ENCODE results near the gene CHMP4A.

Gene CHMP4A

GRCh38 chr14:24253936-24254335 is 40.6 kb upstream of the CHMP4A start:
- no peak for TF ChIP-seq CTCF (conservative IDR thresholded peaks at IDR 0.05; ENCODE audit: low read length)
- no peak for DNase-seq (ENCODE audit: low read depth)

GRCh38 chr14:24252289-24253124 is 39.2 kb upstream of the CHMP4A start:
- TF ChIP-seq CTCF (conservative IDR thresholded peaks at IDR 0.05; ENCODE audit: low read length): no peak
- no peak overlapping the region for H3K4me3 ChIP-seq (ENCODE audit: low read length)
- DNase-seq (ENCODE audit: low read depth): no peak

More at GRCh38 chr14:24253936-24254335, 40.6 kb upstream of the CHMP4A start:
- no peak overlapping the region for H3K4me3 ChIP-seq (ENCODE audit: low read length)

GRCh38 chr14:24251880-24252288 is 38.6 kb upstream of the CHMP4A start:
- H3K4me3 ChIP-seq (ENCODE audit: low read length): no peak overlapping the region
- DNase-seq (ENCODE audit: low read depth): peak; percentile 38
- TF ChIP-seq CTCF (conservative IDR thresholded peaks at IDR 0.05; ENCODE audit: low read length): peak; percentile 33

- no peak overlapping the region for H3K4me3 ChIP-seq (ENCODE audit: low read length)
- no peak for TF ChIP-seq CTCF (conservative IDR thresholded peaks at IDR 0.05; ENCODE audit: low read length)
- DNase-seq (ENCODE audit: low read depth): no peak
These were observed 37.1 kb upstream of the CHMP4A start for GRCh38 chr14:24250354-24250753.

GRCh38 chr14:24249230-24250021 is 36.1 kb upstream of the CHMP4A start:
- no peak for TF ChIP-seq CTCF (conservative IDR thresholded peaks at IDR 0.05; ENCODE audit: low read length)
- DNase-seq (ENCODE audit: low read depth): no peak
- no peak overlapping the region for H3K4me3 ChIP-seq (ENCODE audit: low read length)

- no peak overlapping the region for H3K4me3 ChIP-seq (ENCODE audit: low read length)
- DNase-seq (ENCODE audit: low read depth): no peak
- no peak for TF ChIP-seq CTCF (conservative IDR thresholded peaks at IDR 0.05; ENCODE audit: low read length)
These were observed 34.1 kb upstream of the CHMP4A start for GRCh38 chr14:24247422-24247821.

All from AG10803 (cell line).